IPS-15b (cell line): ENCODE results near the gene EFEMP2.

Experiments
- H3K27me3 ChIP-seq: one replicate; pipeline ENCODE4 v1.6.1; 2013; ENCODE audit warnings: low read length; ENCODE audit not compliant: control insufficient read depth, insufficient read depth
- H3K36me3 ChIP-seq: one replicate; pipeline ENCODE4 v1.6.1; 2013; ENCODE audit warnings: low read length; ENCODE audit not compliant: control insufficient read depth, insufficient read depth
- H3K4me1 ChIP-seq: one replicate; pipeline ENCODE4 v1.6.1; 2013; ENCODE audit warnings: mild to moderate bottlenecking, low read length; ENCODE audit not compliant: control insufficient read depth, insufficient read depth
- H3K4me3 ChIP-seq: one replicate; pipeline ENCODE4 v1.5.1; 2013; ENCODE audit warnings: low read depth, low read length
- H3K9ac ChIP-seq: one replicate; pipeline ENCODE4 v1.6.1; 2013; ENCODE audit warnings: low read depth, mild to moderate bottlenecking, low read length
- H3K9me3 ChIP-seq: one replicate; pipeline ENCODE4 v1.6.1; 2013; ENCODE audit warnings: mild to moderate bottlenecking, low read length; ENCODE audit not compliant: control insufficient read depth, insufficient read depth

Gene EFEMP2

DNA sequence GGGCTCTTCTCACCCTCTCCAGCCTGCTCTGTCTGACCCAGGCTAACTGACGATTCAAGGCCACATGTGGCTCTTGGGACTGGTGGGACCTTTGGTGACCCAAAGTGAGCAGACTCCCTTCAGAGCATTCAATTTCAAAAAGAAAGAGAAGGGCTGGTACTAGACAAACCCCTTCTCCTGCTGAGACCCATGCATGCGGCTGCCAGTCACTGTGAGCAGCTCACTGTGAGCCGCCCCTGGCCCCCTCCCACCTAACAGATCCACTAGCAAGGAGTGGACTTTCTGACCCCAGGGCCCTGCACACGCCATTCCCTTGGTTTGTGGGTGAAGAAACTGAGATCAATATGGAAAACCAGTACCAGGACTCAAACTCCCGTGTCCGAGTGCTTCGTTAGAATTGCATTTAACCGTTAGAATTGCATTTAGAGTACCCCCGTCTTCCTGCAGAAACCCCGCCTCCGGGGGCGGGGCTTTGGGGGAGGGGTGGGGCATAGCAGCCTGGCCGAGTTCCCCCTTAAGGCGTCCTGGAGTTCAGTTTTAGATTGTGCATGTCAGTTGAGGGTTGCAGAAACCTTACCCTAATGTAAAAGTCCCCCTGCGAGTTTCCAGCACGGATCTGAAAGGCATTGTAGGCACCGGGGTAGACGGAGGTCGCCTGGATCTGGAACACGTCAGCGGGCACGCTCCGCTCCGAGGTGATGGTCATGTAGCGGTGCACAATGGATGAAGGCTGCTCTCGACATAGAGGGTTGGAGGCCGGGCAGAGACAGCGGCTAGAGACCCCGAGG lies 5.1 kb downstream of the EFEMP2 start:
- H3K36me3 ChIP-seq = peaks cover 27% of the 10 kb centered on the region

GRCh38 chr11:65866509-65867283 lies 5.9 kb downstream of the EFEMP2 start:
- Histone ChIP-seq H3K9ac (no peak overlapping the region), H3K36me3 (peaks cover 27% of the 10 kb centered on the region)

More for the DNA sequence above, 5.1 kb downstream of the EFEMP2 start:
- peak overlapping the region; percentile 71 for H3K4me3 ChIP-seq
- H3K4me1 ChIP-seq = no peaks in the 10 kb centered on the region
- no peak overlapping the region for H3K9ac ChIP-seq
- no peaks in the 10 kb centered on the region for H3K9me3 ChIP-seq
- peaks cover 15% of the 10 kb centered on the region for H3K27me3 ChIP-seq

DNA sequence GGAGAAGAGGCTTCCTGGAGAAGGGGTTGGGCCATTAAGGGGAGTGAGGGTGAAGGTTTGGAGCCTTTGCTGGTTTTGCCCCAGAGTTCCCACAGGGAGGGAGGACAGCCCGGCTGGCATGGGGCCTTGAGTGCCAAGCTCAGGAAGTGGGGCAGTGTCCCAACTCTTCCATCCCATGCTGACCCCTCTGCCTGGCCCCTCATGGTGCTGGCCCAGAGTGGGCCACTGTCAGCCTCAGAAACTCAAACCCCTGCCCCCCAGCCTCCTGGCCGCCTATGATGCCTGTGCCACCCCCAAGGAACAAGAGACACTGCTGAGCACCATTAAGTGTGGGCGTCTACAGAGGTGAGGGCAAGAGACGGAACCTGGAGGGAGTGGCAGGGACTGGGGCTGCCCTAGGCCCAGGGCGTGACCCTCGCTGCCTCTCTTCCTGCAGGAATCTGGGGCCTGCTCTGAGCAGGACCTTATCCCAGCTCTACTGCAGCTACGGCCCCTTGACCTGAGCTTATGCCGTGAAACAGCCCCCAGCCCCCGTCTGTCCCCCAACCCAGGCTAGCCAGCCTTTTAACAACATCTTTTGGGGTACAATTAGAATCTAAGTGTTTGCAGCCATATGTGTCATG lies 6.9 kb downstream of the EFEMP2 start:
- Histone ChIP-seq H3K36me3 (peaks cover 27% of the 10 kb centered on the region), H3K4me3 (no peak overlapping the region), H3K9ac (no peak overlapping the region), H3K9me3 (no peaks in the 10 kb centered on the region), H3K4me1 (peaks cover 3% of the 10 kb centered on the region), H3K27me3 (peaks cover 6% of the 10 kb centered on the region)

More at GRCh38 chr11:65866509-65867283, 5.9 kb downstream of the EFEMP2 start:
- peaks cover 11% of the 10 kb centered on the region for H3K27me3 ChIP-seq
- no peaks in the 10 kb centered on the region for H3K4me1 ChIP-seq
- no peak overlapping the region for H3K4me3 ChIP-seq
- H3K9me3 ChIP-seq = no peaks in the 10 kb centered on the region

GRCh38 chr11:65864706-65865471 lies 7.7 kb downstream of the EFEMP2 start:
- Histone ChIP-seq H3K36me3 (peaks cover 27% of the 10 kb centered on the region), H3K4me3 (no peak overlapping the region), H3K9ac (no peak overlapping the region), H3K4me1 (peaks cover 3% of the 10 kb centered on the region), H3K27me3 (peaks cover 6% of the 10 kb centered on the region), H3K9me3 (no peaks in the 10 kb centered on the region)

DNA sequence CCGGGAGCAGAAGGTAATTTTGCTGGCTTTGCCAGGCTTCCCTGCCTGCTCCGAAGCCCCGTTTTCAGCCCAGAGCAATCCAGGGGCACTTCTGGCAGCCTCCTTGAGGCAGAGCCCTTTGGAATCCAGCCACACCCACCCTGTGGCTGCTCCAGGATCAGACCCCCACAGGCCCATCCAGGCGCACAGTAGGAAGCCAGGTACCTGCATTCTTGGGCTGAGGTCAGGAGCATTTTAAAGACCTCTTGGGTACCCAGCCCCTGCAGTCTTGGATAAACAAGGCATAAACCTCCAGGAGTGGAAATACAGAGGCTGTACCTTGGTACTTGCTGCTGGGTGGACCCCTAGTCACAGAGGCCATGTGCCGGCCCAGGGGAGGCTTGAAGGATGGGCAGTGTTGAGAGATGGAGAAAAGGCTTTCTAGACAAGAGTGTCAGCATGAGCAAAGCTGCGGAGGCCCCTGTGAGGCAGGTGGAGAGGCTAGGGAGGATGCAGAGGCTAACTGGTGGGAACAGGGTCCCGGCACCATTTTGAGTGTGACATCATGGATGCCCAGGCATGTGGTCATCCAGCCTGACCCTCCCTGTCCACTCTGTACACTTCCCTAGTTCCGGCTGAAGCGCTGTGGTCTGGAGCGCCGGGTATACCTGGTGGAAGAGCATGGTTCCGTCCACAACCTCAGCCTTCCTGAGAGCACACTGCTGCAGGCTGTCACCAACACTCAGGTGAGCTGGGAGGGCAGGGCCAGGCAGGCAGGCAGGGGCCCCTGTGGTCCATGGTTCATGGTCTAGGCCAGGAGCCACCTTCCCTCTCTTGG lies 8.5 kb downstream of the EFEMP2 start:
- peaks cover 6% of the 10 kb centered on the region for H3K27me3 ChIP-seq
- peaks cover 3% of the 10 kb centered on the region for H3K4me1 ChIP-seq
- no peaks in the 10 kb centered on the region for H3K9me3 ChIP-seq
- no peak overlapping the region for H3K4me3 ChIP-seq
- peaks cover 27% of the 10 kb centered on the region for H3K36me3 ChIP-seq
- no peak overlapping the region for H3K9ac ChIP-seq

GRCh38 chr11:65862941-65863888 lies 9.4 kb downstream of the EFEMP2 start:
- H3K9ac ChIP-seq = no peak overlapping the region
- no peaks in the 10 kb centered on the region for H3K27me3 ChIP-seq
- H3K4me3 ChIP-seq = no peak overlapping the region
- peaks cover 3% of the 10 kb centered on the region for H3K4me1 ChIP-seq
- H3K36me3 ChIP-seq = peaks cover 27% of the 10 kb centered on the region
- H3K9me3 ChIP-seq = no peaks in the 10 kb centered on the region

DNA sequence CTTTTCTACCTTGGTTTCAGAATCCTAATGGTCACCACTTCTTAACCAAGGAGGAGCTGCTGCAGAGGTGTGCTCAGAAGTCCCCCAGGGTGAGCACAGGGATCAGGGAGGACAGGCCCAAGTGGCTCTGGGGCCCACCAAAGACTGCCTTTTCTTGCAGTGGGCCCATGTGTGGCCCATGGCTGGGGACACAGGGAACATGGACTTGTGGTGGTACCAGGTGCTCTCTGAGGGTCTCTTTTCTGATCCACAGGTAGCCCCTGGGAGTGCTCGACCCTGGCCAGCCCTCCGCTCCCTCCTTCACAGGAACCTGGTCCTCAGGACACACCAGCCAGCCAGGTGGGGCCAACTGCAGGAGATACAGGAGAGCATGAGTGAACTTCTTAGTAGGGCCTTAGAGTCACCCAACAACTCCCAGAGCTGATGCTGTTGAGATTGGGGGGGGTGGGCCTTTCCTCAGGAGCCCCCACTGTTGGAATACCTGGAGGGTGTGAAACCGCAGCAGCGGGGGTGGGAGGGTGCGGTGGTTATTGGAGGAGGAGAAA lies 10.3 kb downstream of the EFEMP2 start:
- H3K9ac ChIP-seq = no peak overlapping the region
- no peak overlapping the region for H3K4me3 ChIP-seq
- H3K27me3 ChIP-seq = no peaks in the 10 kb centered on the region
- no peaks in the 10 kb centered on the region for H3K9me3 ChIP-seq
- peaks cover 27% of the 10 kb centered on the region for H3K36me3 ChIP-seq
- H3K4me1 ChIP-seq = peaks cover 3% of the 10 kb centered on the region

DNA sequence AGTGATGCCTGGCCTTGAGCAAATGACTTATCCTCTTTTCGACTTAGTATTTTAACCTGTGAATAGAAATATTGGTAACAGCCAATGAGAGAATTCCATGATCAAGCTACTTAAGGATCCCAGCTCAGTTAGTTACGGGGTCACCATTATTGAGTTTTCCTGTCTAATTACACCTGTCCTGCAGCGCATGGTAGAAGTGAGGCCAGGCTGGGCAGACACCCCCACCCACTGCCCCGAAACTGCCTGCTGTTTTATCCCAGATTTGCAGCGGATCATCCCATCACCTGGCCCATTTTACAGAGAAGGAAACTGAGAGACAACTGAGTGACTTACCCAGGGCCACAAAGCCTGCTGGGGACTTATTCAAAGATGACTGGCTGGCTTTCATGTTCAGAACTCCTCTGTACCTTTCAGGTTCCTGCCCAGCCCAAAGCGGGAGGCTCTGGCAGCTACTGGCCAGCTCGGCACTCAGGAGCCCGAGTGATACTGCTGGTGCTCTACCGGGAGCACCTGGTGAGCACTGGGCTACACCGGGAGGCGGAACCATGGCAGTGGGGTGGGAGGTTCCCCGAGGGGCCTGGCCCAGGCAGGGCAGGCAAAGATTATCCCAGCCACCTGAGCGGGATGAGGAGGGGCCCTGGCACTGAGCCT lies 10.9 kb downstream of the EFEMP2 start:
- Histone ChIP-seq H3K9ac (peak overlapping the region; percentile 93), H3K36me3 (peaks cover 28% of the 10 kb centered on the region), H3K27me3 (no peaks in the 10 kb centered on the region), H3K4me1 (peaks cover 3% of the 10 kb centered on the region), H3K4me3 (peak overlapping the region; percentile 94), H3K9me3 (no peaks in the 10 kb centered on the region)

- peak overlapping the region; percentile 93 for H3K9ac ChIP-seq
- H3K36me3 ChIP-seq = peaks cover 33% of the 10 kb centered on the region
These were observed 11.5 kb downstream of the EFEMP2 start for GRCh38 chr11:65861165-65861505.

More at GRCh38 chr11:65861165-65861505, 11.5 kb downstream of the EFEMP2 start:
- Histone ChIP-seq H3K4me1 (peaks cover 6% of the 10 kb centered on the region), H3K4me3 (peak overlapping the region; percentile 94), H3K9me3 (no peaks in the 10 kb centered on the region), H3K27me3 (no peaks in the 10 kb centered on the region)
